NCI-H446 (cell line): Measurements from ENCODE around the gene CEP131.

Experiments used
- DNase-seq, 2 experiments: peaks; one replicate each; lab custom pipeline; 2025; lab: John Stamatoyannopoulos, UW

The CEP131 gene

DNA sequence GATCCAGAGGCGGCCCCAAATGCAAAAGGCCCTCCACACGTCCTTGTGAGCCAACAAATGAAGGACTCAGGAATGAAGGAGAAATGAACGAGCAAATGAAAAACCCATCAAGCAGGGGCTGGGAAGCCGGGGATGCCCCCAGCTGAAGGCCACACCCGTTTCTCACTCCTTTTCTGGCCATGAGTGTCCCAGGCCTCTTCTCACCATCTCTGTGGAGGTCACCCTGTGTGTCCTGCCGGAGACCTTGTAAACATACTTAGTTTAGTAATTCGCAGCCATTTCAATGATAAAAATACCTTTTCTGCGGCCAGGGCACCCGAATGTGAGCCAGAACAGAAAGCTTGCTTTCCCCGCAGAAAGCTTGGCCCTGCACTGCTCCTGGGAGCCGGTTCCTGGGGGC is 35.6 kb downstream of the CEP131 start:
- no peak for DNase-seq

DNA sequence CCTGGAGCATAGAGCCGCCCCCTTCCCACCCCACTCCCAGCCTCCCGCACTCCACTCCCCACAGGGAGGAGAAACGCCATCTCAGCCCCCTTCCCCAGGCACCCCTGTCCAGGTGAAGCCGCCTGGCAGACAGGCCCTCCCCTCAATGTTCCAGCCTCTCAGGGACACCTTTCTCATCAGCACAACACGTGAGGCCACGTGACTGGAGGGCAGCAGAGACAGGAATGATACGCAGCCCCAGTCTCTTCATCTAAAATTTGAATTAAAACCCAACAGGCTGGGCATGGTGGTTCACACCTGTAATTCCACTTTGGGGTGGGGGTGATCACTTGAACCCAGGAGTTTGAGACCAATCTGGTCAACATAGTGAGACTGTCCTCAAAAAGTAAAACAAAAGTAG is 36.6 kb downstream of the CEP131 start:
- no peak for DNase-seq

DNA sequence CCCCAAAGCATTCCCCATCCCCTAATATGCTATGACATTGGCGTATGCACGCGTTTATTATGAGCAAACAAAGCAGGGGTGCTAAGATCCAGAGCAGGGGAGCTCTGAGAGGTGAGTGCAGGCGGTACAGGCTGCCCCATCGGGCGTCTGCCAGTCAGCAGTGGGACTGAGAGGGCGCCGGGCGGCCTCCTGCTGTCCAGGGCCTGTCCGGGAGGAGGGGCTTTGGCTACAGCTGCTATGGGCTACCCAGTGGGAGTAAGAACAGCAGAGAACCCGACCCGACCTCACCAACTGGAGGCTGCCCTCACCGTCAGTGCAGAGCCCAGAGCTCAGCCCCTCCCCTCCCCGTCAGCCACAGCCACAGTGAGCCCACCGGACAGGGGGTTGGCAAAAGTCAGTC is 38.2 kb downstream of the CEP131 start:
- no peak for DNase-seq

DNA sequence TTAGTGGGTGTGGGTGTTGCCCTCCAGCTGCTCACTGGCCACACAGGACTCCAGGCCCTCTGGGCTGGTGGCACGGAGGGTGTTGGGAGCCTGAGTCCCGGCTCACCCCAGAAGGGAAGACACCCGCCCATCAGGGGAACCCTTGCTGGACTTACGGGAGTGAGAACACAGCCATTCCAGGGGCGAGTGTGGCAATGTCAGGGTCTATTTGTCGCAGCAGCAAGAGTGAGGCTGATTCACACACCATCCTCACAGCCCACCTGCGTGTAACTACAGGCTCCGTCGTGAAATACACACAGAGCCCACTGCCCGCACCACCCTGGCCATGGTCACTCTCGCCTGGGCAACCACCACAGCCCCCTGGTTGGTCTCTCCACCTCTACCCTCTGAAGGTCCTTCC is 39.0 kb downstream of the CEP131 start:
- DNase-seq = no peak

GRCh38 chr17:81183316-81183715 is 39.4 kb downstream of the CEP131 start:
- DNase-seq = no peak

DNA sequence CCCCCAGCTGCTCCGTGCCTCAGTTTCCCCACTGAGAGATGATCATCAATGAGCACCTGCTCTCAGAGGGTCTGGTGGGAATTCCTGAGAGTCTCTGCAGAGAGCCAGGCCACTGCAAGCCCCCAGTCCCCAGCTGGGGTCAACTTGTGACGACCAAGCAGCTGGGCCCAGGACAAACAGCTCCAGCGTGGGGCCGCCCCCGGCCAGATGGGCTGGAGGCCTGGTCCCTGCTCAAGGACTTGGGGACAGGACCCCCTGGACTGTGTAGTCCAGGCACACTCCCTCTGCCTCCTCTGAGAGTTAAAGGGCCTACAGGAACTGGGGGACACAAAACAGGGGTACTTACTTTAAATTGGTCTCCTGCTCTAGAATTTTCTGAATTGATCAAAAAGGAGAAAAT is 40.2 kb downstream of the CEP131 start:
- no peak for DNase-seq

DNA sequence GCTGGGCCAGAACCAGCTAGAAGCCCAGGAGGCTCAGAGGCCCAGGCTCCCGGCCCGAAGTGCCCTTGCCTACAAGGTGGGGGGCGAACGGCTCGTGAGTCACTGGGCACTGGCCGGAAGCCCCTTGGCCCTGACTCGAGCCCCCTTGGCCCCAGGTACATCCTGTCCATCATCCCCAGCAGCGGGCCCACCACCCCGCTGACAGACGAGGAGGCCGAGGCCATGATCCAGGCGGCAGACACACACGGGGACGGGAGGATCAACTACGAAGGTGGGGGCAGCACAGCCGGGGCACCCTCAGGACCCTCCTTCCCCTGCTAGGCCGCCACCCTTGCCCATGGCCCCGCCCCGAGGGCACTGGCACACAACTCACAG is 41.0 kb downstream of the CEP131 start:
- DNase-seq = no peak

GRCh38 chr17:81180836-81181810 is 41.6 kb downstream of the CEP131 start:
- DNase-seq = no peak

DNA sequence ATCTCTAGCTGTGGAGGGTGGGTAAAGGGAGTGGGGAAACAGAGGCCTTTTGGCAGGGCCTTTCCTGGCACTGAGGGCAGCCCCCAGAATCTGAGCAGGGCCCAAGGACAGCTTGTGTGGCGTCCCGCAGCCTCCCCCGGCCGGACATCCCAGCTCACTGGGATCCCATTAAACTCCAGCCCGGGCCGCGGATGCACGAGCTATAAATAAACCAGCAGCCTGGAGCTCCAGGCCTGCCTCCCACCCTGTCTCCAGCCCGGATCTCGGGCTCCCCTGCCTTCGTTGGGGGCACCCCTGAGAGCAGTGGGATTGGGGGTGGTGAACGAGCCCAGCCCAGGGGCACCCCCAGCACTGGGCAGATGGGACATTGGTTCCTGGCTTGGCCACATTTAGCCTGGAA is 42.9 kb downstream of the CEP131 start:
- no peak for DNase-seq

DNA sequence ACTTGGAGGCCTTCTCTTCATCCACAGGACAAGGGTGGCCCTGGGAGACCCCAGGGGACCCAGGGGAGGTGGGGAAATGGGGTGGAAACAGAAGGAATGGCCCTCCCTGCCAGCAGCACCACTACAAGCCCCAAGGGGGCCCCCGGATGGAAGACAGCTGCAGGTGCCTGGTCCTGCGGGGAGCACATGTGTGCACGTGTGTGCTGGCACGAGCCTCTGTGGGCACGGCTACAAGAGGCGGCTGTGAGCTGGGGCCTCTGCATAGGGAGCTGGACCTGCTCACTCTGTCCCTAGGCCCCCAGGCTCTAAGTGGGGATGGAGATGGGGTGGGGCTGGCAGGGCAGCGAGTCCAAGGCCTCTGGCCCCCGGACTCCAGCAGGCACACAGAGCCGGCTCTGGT is 43.5 kb downstream of the CEP131 start:
- DNase-seq = no peak

GRCh38 chr17:81178136-81179091 is 44.4 kb downstream of the CEP131 start:
- no peak for DNase-seq

GRCh38 chr17:81176666-81177065 is 46.1 kb downstream of the CEP131 start:
- DNase-seq = no peak

GRCh38 chr17:81173762-81174155 is 49.0 kb downstream of the CEP131 start:
- DNase-seq = no peak

DNA sequence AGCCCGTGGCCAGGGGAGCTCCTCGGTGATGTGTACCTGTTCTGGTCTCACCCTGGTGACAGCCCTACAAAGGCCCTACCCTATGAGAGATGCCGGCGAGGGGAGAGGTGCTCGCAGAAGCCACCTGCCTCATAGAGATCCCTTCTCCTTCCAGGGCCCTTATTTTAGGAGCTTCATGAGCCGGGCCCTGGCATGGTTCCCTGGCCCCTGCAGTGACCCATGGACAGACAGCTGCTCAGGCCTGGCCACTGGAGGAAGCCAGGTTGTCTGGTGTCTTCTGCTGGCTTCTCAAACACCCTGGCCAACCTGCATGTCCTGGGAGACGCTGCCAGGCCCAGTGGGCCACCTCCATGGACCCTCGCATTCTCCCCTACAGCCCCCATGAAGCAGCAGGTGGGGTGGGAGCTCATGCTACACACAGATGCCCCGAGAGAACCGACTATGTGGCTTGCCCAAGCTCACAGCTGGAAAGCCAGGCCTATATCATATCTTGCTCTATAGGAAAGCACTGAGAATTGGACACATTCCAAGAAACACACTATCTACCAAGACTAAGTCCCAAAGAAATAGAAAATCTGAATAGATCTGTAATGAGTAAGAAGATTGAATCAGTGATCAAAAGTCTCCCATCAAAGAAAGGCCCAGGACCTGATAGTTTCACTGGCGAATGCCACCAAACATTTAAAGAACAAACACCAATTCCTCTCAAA is 49.6 kb downstream of the CEP131 start:
- DNase-seq = no peak

DNA sequence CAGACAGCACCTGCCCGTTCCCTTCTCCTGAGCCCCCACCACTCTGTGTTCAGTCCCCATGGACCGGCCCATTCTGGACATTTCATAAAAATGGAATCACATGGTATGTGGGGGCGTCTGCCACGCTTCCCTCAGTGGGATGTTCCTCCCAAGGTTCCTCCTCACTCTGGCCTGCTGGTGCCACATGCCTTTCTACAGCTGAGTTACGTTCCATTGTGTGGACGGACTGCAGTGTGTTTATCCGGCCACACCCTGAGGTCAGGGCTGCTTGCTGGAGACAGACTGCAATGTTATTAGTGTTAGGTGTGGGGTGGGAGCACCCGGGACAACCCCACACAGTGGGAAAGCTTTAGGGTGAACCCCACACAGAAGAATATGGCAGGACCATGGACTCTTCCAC is 50.8 kb downstream of the CEP131 start:
- DNase-seq = no peak

DNA sequence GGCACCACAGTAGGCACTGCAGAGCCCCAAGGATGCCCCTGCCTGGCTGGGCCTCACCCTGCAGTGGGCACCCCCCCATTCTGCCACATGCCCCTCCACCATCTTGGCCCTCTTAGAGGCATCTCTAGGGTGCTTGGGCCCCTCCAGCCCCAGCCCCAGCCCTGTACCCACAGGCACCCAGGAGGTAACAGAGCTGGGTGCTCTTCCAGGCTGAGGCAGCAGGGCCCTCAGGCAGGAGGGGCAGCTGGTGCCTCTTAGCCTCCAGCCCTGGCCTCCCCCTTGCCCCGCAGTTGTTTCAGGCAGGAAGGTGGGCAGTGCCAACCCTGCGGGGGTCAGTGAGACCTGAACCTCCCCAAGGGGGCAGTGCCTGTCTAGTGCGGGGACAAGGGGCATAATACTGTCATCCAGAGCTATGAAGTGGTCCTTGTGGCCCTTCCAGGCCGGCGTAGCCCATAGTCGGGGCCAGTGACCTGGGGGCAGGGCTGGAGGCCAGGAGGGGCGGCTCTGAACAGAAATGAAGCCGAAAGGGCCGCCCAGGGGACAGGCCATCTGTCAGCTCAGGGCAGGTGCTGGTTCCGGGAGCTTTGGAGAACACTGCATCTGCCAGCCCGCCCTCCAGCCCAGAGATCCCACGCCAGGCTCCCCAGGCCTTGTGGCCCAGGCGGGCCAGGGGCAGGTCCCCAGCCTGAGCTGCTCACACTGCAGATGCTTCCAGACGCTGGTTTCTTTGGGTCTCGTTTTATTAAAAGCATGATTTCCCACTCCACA is 51.9 kb downstream of the CEP131 start:
- DNase-seq = no peak

DNA sequence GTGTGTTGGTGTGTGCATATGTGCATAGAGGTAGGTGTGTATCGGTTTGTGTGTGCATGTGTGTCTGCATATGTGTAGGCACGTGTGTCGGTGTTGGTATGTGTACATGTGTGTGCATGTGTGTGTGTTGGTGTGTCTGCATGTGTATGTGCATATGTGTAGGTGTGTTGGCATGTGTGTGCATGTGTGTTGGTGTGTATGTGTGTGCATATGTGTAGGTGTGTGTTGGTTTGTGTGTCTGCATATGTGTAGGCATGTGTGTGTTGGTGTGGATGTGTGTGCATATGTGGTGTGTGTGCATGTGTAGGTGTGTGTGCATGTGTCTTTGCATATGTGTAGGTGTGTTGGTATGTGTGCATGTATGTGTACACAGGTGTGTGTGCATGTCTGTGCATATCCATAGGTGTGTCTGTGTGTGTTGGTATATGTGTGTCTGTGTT is 52.9 kb downstream of the CEP131 start:
- no peak for DNase-seq

GRCh38 chr17:81167638-81168037 is 55.1 kb downstream of the CEP131 start:
- DNase-seq = no peak

DNA sequence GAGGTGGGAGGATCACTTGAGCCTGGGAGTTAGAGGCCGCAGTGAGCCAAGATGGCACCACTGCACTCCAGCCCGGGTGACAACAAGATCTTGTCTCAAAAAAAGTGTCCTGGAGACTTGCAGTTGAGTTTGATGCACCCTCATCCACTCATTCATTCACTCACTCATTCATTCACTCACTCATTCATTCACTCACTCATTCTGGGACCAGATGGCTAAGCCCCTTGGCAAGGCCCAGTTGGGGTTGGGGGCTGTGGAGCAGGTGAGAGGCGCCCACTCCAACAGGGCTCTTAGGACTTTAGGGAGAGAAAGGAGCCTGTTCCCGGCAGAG is 55.6 kb downstream of the CEP131 start:
- DNase-seq = no peak

GRCh38 chr17:81166033-81166492 is 56.7 kb downstream of the CEP131 start, which contains the start of gene AATK:
AATK (minus strand) TSS chr17:81166221; CDS start chr17:81165992, 229 bp downstream.
- DNase-seq = no peak
